Heart right ventricle (tissue), 16 donors: ENCODE measurements around the gene CPTP. TPM values are rescaled to one million over a fixed set of nuclear protein-coding genes. Genes with fewer than 3 reads are reported as not detected.
A peak's percentile ranks its signal among the peaks of the same experiment; 100 is the strongest.

Experiments
- ATAC-seq, 8 donors: fragments of 200-7000 bp; cut with Tn5 transposase; one replicate each; pipeline ENCODE4 v1.9.1; 2020; ENCODE audit warnings: mild to moderate bottlenecking in 8 of 8, moderate library complexity in 8 of 8, moderate number of reproducible peaks in 1 of 8
- DNase-seq, 2 donors: peaks; one replicate each; pipeline ENCODE4 v3.0.0-alpha.2; 2020
- H3K27ac ChIP-seq, 10 donors: fragments of 200-600 bp; sonication (generic) in 2 of 10; one replicate each; pipeline versions ENCODE4 v1.5.0 to v1.8.0; 2020 to 2022; ENCODE audit warnings: mild to moderate bottlenecking in 3 of 10
- H3K27me3 ChIP-seq, 7 donors: fragments of 200-600 bp; one replicate each; pipeline ENCODE4 v1.8.0; 2021 to 2022; ENCODE audit warnings: mild to moderate bottlenecking in 2 of 7
- H3K36me3 ChIP-seq, 9 donors: fragments of 200-600 bp; sonication (generic) in 1 of 9; one replicate each; pipeline versions ENCODE4 v1.5.0 to v1.8.0; 2020 to 2022; ENCODE audit warnings: mild to moderate bottlenecking in 2 of 9
- H3K4me1 ChIP-seq, 9 donors: fragments of 200-600 bp; sonication (generic) in 1 of 9; one replicate each; pipeline versions ENCODE4 v1.5.0 to v1.8.0; 2020 to 2022; ENCODE audit warnings: mild to moderate bottlenecking in 4 of 9
- H3K4me3 ChIP-seq, 10 donors: fragments of 200-600 bp; sonication (generic) in 2 of 10; one replicate each; pipeline versions ENCODE4 v1.5.0 to v1.8.0; 2020 to 2022; ENCODE audit warnings: mild to moderate bottlenecking in 7 of 10, moderate library complexity in 2 of 10
- H3K9me3 ChIP-seq, 11 donors: fragments of 200-600 bp in 10 of 11; sonication (generic) in 2 of 11; one replicate each; pipeline versions ENCODE4 v1.5.0 to v1.8.0; 2013 to 2022; ENCODE audit warnings: mild to moderate bottlenecking in 2 of 11, control low read depth in 1 of 11, moderate library complexity in 1 of 11
- CTCF ChIP-seq, 9 donors: fragments of 200-600 bp; sonication (generic) in 2 of 9; IDR thresholded peaks; one replicate each; pipeline versions ENCODE4 v1.5.0 to v1.8.0; 2021 to 2022; ENCODE audit warnings: antibody characterized with exemption in 9 of 9, mild to moderate bottlenecking in 5 of 9, moderate library complexity in 1 of 9
- WGBS, 2 donors: extraction: QIAGEN DNeasy Blood & Tissue Kit; methylation state at CpG; one replicate each; pipeline ENCODE4 v1.1.7; 2013; ENCODE audit warnings: inconsistent platforms in 1 of 2; 5-methylcytosine and 5-hydroxymethylcytosine counted together
- intact Hi-C, 10 donors: fragments of 100-400 bp; cut with DNase I; formaldehyde crosslinking; loops; one replicate each; pipeline versions ENCODE4 v1.11.1 to v1.14.2; 2022
- polyA plus RNA-seq, 2 donors: library from polyadenylated mRNA; stranded (reverse); fragments of 200-250 nt; gene quantifications; one replicate each; pipeline ENCODE4 v1.2.3, GENCODE V29; 2013
- total RNA-seq, 10 donors: library from RNA; stranded (reverse); fragmentation: NEBNext Ultra II Directional in 3 of 10; extraction: Animal tissue kit (Norgen Biotek cat#: 25700) in 3 of 10; gene quantifications; one replicate each; pipeline versions ENCODE4 v1.2.1 to v1.2.4, GENCODE V29; 2021 to 2023
- donor health status: Arrhythmogenic right ventricular cardiomyopathy.
- donor health status: ischemic (EF 13 %, LVEDD 7.1; RV severe dilation, severe dysfunction).
- donor health status: healthy with polysubstance abuse.
- donor health status: DM: no; HTN: yes; CAD: no.
- donor health status: DM: no; HTN: no; CAD: no.
- donor health status: ischemic (EF 25% LVEDD 6.9; RV normal size, moderate dysfunction).
- donor health status: ischemic (EF 25% LVEDD 5.7; RV mildly dilated, moderate dysfunction).
- donor health status: healthy.
- donor health status: DM: yes; HTN: yes; CAD: no.
- donor health status: Ischemic cardiomyopathy.
- donor health status: ischemic (EF 35%, LVEDD 5.7; RV mildly dilated, moderate dysfunction).
- donor health status: nonischemic (EF 11% LVEDD 7.7; RV severe dilation, severe dysfunction).
- donor health status: DM: yes; HTN: yes; CAD: no.
- donor health status: PGD.
- donor health status: ischemic (EF 29% LVEDD 5.4; RV normal size, mild dysfunction).
- donor health status: nonischemic (EF 23%, LVEDD 6.1; RV moderate dilation, normal function).

CPTP gene
- total and polyA plus RNA-seq, 12 donors, result 49.4 to 222 (median 65.4) TPM

- 25 to 35% methylated on average over 26 of the region's 26 CpGs for WGBS, 2 donors
- Histone ChIP-seq H3K9me3 (no peaks in the 10 kb centered on the region), H3K4me1 (peaks cover 29 to 70% (median 61%) of the 10 kb centered on the region in 9 donors), H3K27ac (peak overlapping the region; percentile 3 to 87 (median 82)), H3K4me3 (peak overlapping the region; percentile 51 to 80 (median 72)), H3K27me3 (peaks cover 0 to 14% (median 2%) of the 10 kb centered on the region in 7 donors), H3K36me3 (no peaks in the 10 kb centered on the region)
- intact Hi-C loops, result loop anchor here in 3 of 10 donors (2.0 to 5.0 kb wide), 2 partner anchors 23 to 41 kb away; partner anchors contain the start of genes ACAP3 (in 2 of the 3), PUSL1 (in 2 of the 3), CPTP (in 1 of the 3) and INTS11 (in 1 of the 3)
- ATAC-seq, result peak in 7 of 8 donors; percentile 7 to 53 (median 32)
- TF ChIP-seq CTCF (IDR thresholded peaks at IDR 0.05), result no peak
- no peak for DNase-seq
These were observed 23.2 kb downstream of the CPTP start for GRCh38 chr1:1347663-1348419.

- Histone ChIP-seq H3K27ac (peak overlapping the region; percentile 5 to 87 (median 82)), H3K27me3 (peaks cover 0 to 22% (median 10%) of the 10 kb centered on the region in 7 donors), H3K36me3 (peaks cover 0 to 7% (median 0%) of the 10 kb centered on the region in 9 donors), H3K9me3 (no peaks in the 10 kb centered on the region), H3K4me3 (peak overlapping the region; percentile 51 to 80 (median 72)), H3K4me1 (peaks cover 35 to 73% (median 65%) of the 10 kb centered on the region in 9 donors)
- TF ChIP-seq CTCF (IDR thresholded peaks at IDR 0.05), result no peak
- 0% methylated on average over 75 to 109 of the region's 109 CpGs for WGBS, 2 donors
- no peak for DNase-seq
- intact Hi-C loops, result loop anchor here in 3 of 10 donors (2.0 to 5.0 kb wide), 2 partner anchors 24 to 41 kb away; partner anchors contain the start of genes ACAP3 (in 2 of the 3), PUSL1 (in 2 of the 3), CPTP (in 1 of the 3) and INTS11 (in 1 of the 3)
- peak in 1 of 8 donors; percentile 0 for ATAC-seq
These were observed 24.0 kb downstream of the CPTP start for GRCh38 chr1:1348420-1349255.

DNA sequence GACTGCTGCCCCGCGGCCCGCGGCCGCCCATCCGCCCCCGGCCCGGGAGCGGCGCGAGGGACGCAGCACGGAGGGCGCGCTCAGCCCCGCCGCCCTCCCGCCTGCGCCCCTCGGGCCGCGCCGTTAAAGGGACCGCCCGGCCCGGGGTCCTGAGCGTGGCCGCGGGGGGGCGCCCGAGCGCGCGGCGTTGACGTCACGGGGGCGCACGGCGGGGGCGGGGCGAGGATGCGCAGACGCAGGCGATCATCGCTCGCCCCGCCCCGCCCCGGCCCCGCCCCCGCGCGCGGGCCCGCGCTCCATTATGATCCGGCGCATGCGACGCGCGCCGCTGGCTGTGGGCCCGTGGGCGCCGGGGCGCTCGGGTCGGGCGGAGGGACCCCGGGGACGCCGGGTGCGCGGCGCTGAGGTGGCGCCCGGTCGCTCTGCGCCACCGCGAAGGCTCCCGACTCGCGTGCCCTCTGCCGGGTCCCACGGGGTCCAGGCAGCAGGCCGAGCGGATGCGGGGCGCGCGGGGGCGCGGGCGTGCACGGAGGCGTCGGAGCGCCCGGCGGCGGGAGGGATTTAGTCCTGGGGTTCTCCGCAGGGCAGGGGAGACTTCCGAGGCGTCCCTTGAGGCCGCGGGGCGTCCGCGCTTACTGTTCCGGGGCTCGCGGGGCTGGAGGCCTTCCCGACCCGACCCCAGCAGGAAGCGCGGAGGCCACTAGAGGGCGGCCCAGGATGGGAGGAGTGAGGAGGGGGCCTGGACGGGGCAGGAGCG, 24.8 kb downstream of the CPTP start, which contains the start of gene DVL1:
Gene DVL1, minus strand, starts transcription at position 163 of the 757 bp plus-strand sequence. CDS start 353 bp downstream, outside the sequence.
- intact Hi-C loops, result loop anchor here in 3 of 10 donors (2.0 to 5.0 kb wide), 2 partner anchors 25 to 42 kb away; partner anchors contain the start of genes ACAP3 (in 2 of the 3), PUSL1 (in 2 of the 3), CPTP (in 1 of the 3) and INTS11 (in 1 of the 3)
- DNase-seq (peak; percentile 67 to 79), ATAC-seq (peak in 7 of 8 donors; percentile 4 to 63 (median 23))
- WGBS, 2 donors, result 0% methylated on average over 50 to 118 of the region's 122 CpGs
- Histone ChIP-seq H3K27me3 (peaks cover 0 to 30% (median 18%) of the 10 kb centered on the region in 7 donors), H3K9me3 (no peaks in the 10 kb centered on the region), H3K27ac (peak within 1 kb of the TSS; percentile 81 to 95 (median 92)), H3K4me3 (peak within 1 kb of the TSS; percentile 61 to 80 (median 74)), H3K4me1 (peaks cover 34 to 73% (median 67%) of the 10 kb centered on the region in 9 donors), H3K36me3 (peaks cover 0 to 15% (median 0%) of the 10 kb centered on the region in 9 donors)
- peak; percentile 12 to 64 (median 50) for TF ChIP-seq CTCF (IDR thresholded peaks at IDR 0.05)
